Fibroblast of skin of left biceps (primary cell): ENCODE measurements around the gene HEBP1.
A peak's percentile ranks its signal among the peaks of the same experiment; 100 is the strongest.

Experiments used
- DNase-seq, 2 experiments: peaks; one replicate each; pipeline ENCODE4 v3.0.0-alpha.2; 2013; ENCODE audit warnings: low read depth in 2 of 2

The HEBP1 gene

DNA sequence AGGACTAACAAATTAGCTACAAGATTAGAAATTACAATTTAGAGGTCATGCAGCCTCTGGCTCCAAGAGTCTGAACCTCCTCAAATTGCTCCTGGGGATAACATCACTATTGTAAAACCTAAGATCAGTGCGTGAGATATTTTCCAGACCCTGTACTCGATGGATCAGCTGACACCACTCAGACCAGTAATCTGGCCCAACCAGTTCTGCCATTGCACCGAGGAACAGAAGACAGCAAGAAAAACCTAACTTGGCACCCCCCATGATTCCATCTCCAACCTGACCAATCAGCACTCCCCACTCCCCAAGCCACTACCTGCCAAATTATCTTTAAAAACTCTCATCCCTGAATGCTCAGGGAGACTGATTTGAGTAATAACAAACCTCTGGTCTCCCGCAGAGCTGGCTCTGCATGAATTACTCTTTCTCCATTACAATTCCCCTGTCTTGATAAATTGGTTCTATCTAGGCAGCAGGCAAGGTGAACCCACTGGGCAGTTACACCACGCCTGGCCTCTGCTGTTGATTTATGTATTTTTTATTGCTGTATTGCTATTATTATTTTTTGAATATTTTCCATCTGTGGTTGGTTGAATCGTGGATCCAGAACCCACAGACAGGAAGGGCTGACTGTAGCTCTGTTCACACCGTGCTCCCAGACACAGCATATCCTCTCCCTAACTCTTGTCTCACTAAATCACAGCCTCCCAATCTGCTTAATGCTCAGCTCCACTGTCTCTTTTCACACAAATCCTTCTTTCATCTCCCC, 9.2 kb downstream of the HEBP1 start:
- DNase-seq = no peak

DNA sequence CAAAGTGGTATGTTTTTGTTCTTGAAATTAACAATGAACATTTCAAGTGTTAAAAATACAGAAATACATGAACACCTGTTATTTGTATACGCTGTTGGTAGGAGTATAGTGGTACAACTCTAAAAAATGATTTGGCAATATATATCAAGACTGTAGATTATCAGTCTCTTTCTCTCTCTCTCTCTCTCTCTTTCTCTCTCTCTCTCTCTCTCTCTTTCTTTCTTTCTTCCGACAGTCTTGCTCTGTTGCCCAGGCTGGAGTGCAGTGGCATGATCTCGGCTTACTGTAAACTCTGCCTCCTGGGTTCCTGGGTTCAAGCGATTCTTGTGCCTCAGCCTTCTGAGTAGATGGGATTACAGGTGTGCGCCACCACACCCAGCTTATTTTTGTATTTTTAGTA, 12.6 kb downstream of the HEBP1 start:
- no peak for DNase-seq

DNA sequence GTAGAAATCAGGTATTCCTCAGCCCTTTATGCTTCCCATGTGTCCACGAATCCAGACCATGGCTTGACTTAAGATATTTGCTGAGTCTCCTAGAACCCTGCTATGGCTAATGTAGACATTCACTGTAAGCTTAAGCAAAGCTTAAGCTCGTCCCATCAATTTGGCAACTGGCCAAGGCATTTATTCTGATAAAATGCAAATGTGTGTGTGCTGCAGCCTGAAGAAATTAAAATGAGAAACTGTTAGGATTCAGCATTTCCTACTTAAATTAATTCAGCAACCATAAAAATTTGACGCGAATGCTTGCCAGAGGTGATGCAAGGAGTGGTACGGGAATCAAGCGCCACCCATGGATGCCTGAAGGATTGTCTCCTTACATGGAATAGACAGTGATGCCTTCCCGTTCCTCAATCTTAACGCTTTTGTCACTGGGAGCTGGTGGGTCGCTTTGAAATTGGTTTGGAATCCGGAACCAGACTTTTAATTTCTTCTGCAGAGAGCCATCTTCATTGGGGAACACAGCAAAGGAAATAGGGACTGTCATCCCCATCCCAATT, 13.2 kb downstream of the HEBP1 start:
- no peak for DNase-seq

DNA sequence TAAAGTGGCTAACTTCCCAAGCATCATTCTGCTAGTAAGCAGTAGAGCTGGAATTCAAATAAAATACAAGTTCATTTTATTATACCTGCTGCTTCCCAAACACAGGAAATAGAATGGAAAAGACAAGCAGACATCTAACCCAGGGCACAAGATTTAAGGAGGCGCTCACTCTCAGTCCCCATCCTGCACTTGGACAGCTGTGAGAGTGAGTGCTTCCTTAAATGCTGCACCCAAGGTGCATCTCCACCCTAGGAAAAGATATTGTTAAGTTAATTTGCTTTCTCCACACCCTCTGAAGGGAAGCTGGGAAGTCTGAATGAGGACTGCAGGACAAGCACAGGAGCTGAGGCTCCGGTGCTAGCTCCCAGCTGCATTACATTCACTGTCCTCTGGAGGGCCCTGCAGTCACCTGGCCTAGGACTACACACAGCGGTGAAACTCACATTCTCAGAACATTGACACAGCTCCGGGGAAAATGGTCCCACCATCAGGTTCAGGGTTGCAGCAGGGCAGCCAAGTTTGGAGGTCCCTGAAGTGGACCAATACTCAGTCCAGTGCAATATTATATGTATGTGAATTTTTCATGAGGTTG, 14.2 kb downstream of the HEBP1 start:
- DNase-seq = no peak

DNA sequence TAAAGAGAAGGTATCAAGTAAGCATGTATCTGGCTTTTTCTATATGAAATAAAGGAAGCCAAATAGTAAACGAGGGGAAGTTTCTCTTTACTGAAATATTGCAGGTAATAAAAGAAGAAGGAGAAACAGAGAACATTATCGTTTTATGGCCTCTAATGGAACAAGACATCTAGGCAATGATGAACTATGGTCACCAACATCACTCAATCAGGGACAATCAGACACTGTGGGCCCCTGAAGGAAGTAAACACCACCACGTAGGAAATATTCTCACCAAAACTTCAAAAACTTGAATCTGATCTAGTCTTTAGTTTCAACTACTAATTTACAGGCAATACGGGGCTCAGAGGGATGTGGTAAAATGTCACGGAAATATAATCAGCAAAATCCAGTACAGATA, 15.9 kb downstream of the HEBP1 start:
- DNase-seq = no peak

DNA sequence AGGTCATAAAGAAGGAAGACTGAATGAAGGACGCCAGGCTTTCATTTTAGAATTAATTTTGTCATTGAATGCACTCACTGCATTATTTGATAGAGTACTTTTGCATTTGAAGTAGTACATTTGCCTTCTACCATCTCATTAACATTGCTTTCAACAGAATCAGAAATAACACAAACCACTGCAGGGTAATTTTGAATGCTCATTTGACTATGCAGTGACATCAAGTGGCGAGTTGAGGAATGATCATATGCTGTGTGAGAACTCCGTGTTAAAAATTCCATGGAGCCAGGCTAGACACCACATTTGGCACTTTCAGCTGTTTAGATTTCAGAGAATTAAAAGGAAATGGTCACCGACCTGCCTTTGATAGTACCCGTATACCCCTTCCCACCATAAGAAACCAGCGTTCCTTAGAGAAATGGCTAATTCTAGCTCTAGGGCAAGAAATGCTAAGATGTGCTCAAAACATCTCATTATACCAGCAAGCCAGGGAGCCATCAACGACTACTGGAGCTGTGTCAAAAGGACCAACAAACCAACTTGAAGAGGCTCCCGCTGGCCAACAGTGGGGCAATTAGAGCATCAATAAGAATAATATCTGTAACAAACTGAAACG, 16.5 kb downstream of the HEBP1 start:
- no peak for DNase-seq

DNA sequence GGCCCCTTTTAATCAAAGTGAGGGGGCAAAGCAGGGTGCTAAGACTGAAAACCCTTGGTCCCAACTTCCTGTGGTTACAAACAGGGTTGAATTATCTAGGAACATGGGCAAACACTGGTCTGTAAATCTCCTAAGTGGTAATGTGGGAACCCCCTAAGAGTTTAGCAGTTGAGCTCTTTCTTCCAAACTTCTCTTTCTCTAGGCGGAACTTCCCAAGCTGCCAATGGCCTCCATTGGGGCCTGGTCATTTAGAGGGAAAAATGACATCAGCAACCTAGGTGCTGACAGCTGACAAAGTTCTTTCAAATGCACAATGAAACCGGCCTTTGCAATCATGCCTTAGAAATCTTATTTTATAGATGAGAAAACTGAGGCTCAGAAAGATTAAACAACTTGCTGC, 17.7 kb downstream of the HEBP1 start:
- DNase-seq = no peak

DNA sequence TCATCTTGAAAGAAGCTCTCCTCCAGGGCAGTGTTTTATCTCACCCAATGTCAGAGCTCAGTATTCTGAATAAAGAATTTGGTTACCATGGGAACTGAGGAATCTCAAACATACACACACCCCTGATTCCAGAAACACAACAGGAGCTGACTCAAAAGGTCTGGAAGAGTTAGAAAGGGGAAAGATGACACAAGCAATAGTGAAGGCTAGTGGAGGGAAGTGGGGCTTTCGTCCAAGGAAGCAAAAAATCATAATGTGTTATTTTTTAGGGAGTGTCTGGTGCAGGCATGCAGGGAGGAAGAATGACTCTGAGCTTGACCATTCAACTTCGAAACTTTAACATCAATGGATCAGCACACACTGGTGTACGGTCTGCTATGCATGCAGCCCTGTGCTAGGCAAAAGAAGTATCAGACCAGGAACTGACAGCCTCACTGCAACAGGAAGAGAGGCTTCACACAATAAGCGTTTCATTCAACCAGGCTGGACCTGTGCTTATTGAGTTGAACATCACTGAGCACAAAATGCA, 20.3 kb downstream of the HEBP1 start:
- DNase-seq = peak; percentile 78 to 85

DNA sequence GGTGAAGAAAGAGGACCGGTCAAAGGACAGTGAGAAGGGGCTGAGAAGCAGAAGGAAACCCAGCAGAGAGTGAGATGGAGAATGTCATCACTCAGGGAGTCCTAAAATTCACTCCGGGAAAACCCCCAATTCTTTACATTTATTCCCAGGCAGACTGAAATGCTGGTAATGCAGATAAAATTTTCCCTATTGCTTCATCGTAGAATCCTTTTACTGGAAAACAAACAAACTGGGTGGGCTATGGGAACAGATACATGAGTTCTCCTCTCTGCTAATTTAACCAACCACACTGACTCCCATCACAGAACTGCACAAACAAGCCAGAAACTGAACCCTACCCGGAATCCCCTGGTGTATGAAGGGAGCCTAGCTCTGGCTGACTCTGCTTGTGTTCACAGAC, 20.9 kb downstream of the HEBP1 start:
- DNase-seq = no peak

DNA sequence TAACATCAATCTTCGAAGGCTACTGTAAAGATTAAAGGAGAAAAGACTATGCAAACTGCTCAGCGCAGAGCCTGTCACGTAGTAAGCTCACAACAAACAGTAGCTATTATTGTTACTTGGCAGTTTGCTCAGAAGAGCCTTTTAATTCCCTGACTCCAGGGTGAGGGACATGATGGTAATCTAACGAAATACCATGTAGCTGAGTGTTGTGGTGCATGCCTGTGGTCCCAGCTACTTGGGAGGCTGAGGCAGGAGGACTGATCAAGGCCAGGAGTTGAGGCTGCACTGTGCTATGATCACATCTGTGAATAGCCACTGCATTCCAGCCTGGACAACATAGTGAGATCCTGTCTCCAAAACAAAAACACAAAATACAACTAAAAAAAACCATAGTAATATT, 22.8 kb downstream of the HEBP1 start:
- DNase-seq = no peak

DNA sequence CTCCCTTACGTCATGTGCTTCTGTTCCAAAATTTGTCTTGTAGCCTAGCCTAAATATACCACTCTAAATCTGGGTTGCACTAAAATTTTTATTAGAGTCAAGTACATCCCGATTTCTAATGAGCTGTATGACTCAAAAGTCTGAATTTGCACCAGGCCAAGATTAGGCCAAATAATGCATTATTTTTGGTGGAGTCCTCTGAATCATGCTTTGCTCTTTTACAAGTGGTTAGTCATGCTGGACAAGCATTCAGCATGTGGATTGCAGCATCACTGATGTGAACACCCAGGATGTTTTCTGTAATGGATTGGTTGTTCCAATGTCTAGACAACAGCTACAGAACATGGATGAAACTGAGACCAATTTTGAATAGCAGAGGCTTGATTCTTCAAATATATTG, 23.7 kb downstream of the HEBP1 start:
- peak; percentile 72 to 77 for DNase-seq

DNA sequence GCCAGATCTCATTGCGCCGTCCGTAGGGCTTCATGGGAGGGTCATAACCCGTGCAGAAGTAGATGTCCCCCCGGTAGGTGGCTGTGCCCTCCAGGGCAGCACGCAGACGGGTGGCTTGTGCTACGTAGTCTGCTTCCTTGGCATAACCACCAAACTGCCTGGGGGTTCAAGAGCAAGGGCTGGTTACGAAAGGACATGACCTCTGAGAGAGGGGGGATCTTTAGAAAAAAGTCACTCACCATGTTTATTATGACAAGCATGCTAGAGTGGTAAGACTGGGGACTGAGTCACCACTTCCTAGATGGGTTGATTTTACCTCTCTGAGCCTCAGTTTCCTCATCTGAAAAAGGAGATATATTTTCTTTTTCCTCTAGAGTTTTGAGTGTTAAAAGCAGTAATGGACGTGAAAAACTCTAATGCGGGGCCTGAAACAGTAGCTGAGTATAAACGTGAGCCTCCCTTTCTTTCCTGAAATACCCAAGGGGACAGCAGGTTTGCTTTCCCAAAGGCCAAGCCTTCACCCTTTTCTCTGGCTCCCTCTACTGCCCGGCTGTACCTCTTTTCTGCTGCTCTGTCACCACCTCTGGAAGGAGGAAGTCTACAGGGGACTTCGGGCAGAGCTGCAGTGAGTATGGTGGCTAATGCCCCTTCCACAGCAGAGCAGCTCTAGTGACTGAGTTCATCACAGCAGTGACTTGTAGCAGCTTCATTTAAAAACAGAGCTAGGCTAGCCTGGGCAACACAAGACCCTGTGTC, 24.6 kb downstream of the HEBP1 start:
- no peak for DNase-seq

DNA sequence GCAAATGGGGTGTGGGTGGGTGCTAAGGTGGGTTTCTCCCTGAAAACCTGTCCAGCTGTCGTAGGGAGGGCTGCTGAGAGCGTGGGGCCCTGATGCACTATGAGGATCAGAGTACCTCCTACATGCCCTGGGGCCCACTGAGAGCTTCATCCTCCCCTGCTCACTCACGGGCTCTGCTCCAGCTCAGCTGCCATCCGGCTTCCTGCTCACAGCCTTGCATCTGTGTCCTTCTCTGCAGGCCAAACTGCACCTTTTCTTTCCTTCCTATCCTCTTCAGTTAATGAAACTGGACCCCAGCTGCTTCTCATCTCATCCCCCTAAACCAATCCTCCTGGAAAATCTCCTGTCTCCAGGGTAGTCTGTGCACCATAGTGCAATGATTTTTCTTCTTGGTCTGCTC, 25.9 kb downstream of the HEBP1 start:
- DNase-seq = no peak

DNA sequence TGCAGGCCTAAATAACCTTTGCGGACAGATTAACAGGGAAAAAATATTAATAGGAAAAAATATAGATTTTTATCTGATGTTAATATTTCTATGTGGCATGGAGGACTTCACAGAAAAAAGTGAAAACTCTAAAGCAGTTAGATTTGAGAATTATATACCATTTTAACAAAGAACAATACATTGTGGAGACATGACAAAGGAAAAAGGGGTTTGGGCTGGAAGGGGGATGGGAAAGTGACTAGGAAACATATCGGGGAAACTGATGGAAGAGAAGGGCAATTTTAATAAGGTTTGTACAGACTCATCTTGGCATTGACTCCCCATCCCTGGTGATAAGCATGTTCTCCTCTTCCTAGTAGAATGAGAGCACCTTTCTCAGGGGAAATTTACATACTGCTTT, 27.0 kb downstream of the HEBP1 start:
- no peak for DNase-seq

DNA sequence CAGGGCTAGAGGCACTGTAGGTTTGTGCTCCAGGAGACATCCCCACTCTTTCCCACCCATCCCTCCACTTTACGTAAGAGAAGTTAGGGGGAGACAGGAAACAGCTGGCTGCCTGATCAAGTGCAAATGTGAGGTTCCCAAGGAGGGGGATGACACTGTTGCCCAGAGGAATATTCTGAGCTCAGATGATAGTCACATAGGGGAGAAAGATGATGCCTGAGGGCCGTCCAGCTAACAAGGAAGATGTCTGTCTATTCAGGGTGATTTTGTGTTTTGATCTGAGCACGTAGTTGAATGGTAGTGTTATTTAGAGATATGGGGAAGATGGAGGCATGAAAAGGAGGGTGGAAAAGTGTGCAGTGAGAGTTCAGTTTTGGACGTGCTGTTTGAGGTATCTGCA, 34.2 kb downstream of the HEBP1 start:
- no peak for DNase-seq

DNA sequence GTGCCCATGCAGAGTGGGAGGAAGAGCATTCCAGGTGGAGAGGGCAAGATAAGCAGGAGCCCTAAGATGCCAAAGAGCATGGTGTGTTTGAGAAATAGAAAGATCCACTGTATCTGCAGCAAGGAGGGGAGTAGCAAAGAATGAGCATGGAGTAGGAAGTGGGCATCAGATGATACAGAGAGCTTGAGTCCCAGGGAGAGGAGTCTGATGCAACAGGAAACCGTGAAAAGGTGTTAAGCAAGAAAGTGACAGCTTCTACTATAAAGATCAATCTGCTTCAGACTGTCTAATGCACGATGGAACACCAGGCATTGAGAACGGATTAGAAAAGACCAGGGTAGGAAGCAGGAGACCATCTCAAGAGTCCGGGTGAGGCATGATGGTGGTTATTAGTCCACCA, 35.8 kb downstream of the HEBP1 start:
- no peak for DNase-seq

DNA sequence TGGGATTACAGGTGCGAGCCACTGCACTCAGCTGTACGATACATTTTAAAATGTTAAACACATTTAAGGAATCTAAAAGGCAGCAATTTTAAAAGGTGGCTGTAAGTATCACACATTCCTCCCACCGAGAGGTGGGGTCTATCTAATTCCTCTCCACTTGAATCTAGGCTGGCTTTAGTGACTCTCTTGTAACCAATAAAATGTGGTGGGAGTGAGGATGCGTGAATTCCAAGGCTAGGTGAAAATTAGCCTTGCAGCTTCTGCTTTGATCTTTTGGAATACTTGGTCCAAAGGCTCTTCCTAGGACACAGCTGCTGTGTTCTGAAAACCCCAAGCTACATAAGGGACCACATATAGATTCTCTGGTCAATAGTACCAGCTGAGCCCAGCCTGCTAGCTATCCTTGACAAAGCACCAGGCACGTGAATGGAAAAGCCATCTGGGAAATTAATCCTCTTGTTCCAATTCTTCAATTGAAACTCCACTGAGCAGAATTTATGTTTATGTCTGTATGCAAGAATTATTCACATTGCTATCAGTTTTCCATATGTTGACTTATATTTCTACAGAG, 39.3 kb downstream of the HEBP1 start:
- no peak for DNase-seq

DNA sequence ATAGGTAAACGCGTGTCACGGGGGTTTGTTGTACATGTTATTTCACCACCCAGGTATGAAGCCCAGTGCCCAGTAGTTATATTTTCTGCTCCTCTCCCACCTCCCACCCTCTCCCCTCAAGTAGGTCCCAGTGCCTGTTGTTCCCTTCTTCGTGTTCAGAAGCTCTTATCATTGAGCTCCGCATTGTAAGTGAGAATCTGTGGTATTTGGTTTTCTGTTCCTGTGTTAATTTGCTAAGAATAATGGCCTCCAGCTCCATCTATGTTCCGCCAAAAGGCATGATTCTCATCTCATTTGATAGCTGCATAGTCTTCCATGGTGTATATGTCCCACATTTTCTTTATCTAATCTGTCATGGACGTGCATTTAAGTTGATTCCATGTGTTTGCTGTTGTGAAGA, 41.2 kb downstream of the HEBP1 start:
- no peak for DNase-seq

DNA sequence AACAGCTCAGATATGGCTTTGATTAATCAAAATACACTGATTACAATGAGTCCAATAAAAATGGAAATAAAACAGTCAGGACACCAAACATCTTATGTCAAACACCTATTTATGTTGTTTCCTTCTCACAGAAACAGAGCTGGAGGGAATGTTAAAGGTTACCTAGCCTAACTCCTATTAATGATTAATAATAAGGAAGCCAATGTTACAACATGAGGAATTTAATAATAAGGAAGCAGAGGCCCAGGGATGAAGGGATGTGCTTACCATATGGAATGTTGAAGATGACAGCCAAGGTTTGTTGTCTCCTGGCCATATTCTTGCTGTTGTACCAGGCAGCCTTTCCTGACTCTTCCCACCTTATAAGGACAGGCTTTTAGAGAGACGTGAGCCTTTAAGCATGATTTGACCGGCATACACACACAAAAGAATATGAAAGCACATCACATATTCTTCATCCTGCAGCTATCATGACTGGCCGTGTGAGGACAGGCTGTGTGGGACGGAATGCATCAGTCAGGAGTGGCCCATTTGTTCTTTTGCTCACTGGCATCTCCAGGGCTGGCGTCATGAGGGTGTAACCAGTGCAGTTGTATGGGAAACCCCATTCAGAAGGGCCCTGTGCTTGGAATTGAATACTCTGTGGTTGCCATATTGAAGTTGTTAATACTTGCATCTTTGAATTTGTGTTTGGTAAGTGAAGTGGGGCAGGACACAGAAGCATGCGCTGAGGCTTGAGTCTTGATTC, 45.0 kb downstream of the HEBP1 start:
- no peak for DNase-seq

DNA sequence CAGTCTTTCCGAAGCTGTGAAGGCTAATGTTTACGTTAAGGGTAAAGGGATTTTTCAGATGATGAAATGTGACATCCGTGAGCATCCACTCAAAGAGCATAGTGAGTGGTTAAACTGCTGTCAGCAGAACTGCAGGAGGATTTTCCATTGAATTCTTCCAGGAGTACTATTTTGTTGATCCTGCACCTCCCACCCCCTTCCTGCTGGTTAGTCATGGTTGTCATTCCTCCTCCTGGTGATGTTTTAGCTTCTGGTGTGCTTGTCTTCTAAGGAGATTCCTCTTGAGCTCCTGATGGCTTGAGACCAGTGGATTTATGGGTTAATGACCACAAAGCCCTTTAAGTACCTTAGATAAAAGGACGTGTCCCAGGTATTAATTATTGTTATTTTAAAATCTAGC, 45.7 kb downstream of the HEBP1 start:
- no peak for DNase-seq

DNA sequence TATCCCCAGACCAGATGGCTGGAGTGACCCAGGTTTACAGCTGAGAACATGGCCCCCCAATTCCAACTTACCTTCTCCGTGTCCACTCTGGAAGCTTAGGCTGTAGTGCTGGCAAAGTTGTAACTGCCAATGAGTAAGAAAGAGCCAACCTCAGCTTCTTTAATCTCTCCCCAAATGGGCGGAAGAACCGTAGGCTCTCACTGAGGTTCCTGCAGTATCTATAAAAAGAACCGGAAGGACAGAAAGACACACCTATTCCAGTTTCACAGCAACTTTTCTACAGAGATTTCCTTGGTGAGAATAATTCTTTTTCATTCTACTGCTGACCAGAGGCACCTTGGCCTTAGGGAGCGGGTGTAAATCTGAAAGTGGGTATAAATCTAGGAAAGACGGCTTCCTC, 48.0 kb downstream of the HEBP1 start, which contains the start of gene GPRC5D:
Gene GPRC5D, minus strand, starts transcription at position 135 of the 400 bp plus-strand sequence. CDS start 1,786 bp downstream, outside the sequence.
- no peak for DNase-seq
